ENCODE data around the gene RHEBL1. TPM values are rescaled to one million over a fixed set of nuclear protein-coding genes. Genes with fewer than 3 reads are reported as not detected.

The RHEBL1 gene
- total and polyA plus RNA-seq, 2 of the 8 experiments (the other 6 are each of a cell fraction or from before 2014, with no cell fraction given): 7.5 to 9.4 TPM

GRCh38 chr12:49026101-49026500 is 43.7 kb downstream of the RHEBL1 start (continued):
- TF ChIP-seq SP1 (IDR thresholded peaks at IDR 0.05; ENCODE audit: low read depth, low read length) (no peak), NRF1 (IDR thresholded peaks at IDR 0.05; ENCODE audit: low read depth, low read length) (no peak), BACH1 (IDR thresholded peaks at IDR 0.05; ENCODE audit: low read length) (no peak), CBX5 (IDR thresholded peaks at IDR 0.05; ENCODE audit: low read depth, low read length) (no peak), NANOG (IDR thresholded peaks at IDR 0.05; ENCODE audit: insufficient read depth, low read depth, low read length, poor library complexity, severe bottlenecking) (no peak)

All from H1 (cell line).